Thyroid gland (tissue), 4 donors: ENCODE measurements around the gene TSPAN9.

Source experiments
- POLR2A ChIP-seq, 2 donors: fragments of 450-650 bp; IDR thresholded peaks; one replicate each; pipeline ENCODE4 v1.6.1; 2017; ENCODE audit warnings: antibody characterized with exemption in 2 of 2, mild to moderate bottlenecking in 2 of 2, moderate library complexity in 1 of 2
- TF ChIP-seq, protein P1 (sequence below), 6 experiments: fragments of 200-600 bp in 3 of 6; fragments of 450-650 bp in 3 of 6; sonication (generic) in 3 of 6; IDR thresholded peaks; one replicate each; pipeline ENCODE4 v1.5.1; 2016 to 2019; ENCODE audit warnings: antibody characterized with exemption in 6 of 6, mild to moderate bottlenecking in 2 of 6, inconsistent platforms in 1 of 6, moderate library complexity in 1 of 6

DNA sequence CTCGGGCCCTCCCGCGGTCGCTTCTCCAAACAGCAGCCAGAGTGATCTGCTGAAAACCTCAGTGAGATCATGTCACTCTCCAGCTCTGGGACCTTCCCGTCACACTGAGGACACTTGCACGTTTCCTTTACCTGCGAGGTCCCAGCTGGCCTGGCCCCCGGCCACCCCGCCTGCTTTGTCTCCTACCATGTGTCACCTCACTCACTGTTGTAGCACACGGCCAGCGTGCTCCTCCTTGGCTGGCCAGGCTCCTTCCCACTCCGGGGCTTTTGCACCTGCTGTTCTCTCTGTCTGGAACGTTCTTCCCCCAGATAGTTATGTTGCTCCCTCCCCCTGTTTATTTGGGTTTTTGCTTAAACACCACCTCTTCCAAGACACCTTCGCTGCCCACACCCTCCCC lies 199.0 kb downstream of the TSPAN9 start:
- TF ChIP-seq POLR2A (IDR thresholded peaks at IDR 0.05): no peak
- TF ChIP-seq, protein P1, sequence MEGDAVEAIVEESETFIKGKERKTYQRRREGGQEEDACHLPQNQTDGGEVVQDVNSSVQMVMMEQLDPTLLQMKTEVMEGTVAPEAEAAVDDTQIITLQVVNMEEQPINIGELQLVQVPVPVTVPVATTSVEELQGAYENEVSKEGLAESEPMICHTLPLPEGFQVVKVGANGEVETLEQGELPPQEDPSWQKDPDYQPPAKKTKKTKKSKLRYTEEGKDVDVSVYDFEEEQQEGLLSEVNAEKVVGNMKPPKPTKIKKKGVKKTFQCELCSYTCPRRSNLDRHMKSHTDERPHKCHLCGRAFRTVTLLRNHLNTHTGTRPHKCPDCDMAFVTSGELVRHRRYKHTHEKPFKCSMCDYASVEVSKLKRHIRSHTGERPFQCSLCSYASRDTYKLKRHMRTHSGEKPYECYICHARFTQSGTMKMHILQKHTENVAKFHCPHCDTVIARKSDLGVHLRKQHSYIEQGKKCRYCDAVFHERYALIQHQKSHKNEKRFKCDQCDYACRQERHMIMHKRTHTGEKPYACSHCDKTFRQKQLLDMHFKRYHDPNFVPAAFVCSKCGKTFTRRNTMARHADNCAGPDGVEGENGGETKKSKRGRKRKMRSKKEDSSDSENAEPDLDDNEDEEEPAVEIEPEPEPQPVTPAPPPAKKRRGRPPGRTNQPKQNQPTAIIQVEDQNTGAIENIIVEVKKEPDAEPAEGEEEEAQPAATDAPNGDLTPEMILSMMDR (IDR thresholded peaks at IDR 0.05): no peak
